ENCODE data around the gene USP31.

USP31 gene

GRCh38 chr16:23064639-23065038 is 84.6 kb downstream of the USP31 start:
- no peak for DNase-seq (ENCODE audit: low read depth in 3 of 3)

GRCh38 chr16:23062524-23062923 is 86.7 kb downstream of the USP31 start:
- no peak for DNase-seq (ENCODE audit: low read depth in 3 of 3)

DNA sequence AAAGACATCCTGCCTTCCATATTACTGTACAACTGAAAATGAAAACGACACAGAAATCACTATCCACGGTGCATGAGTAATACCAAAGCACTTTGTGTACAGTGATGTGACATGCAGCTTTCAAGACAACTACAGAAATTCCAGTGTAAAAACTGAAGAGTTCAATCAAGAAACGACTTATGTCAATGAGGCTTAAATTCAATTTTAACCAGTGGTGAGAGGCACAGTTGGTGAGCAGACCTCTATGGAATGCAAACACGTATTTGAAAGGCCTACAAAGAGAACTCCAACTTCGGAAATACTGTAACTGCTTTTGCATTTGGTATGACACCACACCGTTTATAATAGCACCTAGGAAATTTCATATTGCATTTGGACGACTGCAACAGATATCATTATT is 87.6 kb downstream of the USP31 start:
- DNase-seq (ENCODE audit: low read depth in 3 of 3) = no peak

- DNase-seq (ENCODE audit: low read depth in 3 of 3) = peak; percentile 11 to 44 (median 42)
Observed at GRCh38 chr16:23060458-23061320, 88.6 kb downstream of the USP31 start.

DNA sequence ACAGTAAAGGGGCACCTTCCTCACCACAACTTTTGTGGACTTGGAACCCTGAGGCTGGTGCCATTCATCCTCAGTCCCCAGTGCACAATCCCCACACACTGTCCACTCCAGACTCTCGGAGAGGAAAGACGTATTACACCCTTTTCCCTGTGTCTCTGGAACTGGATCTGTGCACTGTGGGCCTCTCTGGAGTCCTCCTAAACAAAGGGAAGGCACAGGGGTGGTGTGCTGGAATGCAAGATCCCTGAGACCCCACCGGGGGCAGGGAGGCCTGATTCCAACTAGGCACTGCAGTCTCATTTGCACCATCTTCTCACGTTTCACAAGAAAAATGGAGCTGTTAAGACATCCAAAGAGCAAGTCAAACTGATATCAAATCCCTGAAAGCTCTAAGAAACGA is 89.8 kb downstream of the USP31 start:
- no peak for DNase-seq (ENCODE audit: low read depth in 3 of 3)

DNA sequence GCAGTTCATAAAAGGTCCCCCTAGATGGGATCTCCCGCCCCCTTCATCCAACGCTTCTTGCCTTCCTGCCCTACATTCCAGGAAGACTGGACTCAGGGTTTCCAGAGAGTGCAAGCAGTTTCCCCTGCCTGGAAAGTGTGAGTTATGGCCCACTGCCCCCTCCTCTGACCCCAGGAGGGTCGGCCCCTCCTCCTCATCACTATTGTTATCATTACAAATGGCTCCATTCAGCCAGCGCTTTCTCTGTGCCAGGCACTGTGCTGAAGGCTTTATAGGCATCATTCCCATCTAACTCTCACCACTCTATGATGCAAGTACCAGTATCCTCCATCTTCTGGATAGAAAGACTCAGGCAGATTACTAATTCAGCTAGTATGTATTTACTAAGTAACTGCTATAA is 90.7 kb downstream of the USP31 start:
- DNase-seq (ENCODE audit: low read depth in 3 of 3) = no peak

DNA sequence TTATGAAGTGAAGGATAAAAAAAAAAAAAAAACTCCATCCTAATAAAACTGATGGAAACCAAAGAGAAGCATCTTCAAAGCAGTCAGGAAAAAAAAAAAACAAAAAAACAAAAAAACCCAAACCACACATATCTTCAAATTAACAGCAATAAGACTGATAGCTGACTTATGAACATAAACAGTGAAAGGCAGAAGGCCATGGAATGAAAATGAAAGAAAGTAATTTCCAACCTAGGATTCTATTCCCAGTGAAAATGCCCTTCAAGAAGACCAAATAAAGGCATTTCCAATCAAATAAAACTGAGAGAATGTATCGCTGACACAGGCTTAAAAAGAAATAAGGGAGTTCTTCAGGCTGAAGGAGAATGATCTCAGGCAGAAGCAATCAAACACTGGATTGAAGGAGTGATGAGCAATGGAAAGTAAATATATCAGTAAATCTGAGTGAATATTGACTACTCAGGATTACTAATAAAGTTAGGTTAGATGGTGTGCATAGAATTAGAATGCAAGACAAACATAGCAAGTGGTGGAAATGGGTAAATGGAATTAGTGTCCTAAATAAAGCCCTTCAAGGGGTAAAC is 92.1 kb downstream of the USP31 start:
- DNase-seq (ENCODE audit: low read depth in 3 of 3) = no peak

DNA sequence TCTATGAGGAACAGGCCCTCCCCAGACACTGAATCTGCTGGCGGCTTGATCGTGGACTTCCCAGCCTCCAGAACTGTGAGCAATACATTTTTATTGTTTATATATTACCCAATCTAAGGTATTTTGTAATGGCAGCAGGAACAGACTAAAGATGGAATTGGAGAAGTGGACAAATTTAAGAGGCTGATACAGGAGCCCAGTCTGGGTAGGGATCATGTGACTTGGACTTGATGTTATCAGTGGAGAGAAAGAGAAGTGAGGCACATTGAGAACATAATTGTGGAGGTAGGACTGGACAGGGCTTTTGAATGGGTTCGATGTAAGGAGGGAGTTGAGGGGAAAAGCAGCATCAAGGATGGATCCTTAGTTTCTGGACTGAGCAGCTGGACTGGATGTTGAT is 93.8 kb downstream of the USP31 start:
- DNase-seq (ENCODE audit: low read depth in 3 of 3) = no peak

- DNase-seq (ENCODE audit: low read depth in 3 of 3) = no peak
Observed at GRCh38 chr16:23052908-23053580, 96.2 kb downstream of the USP31 start.

DNA sequence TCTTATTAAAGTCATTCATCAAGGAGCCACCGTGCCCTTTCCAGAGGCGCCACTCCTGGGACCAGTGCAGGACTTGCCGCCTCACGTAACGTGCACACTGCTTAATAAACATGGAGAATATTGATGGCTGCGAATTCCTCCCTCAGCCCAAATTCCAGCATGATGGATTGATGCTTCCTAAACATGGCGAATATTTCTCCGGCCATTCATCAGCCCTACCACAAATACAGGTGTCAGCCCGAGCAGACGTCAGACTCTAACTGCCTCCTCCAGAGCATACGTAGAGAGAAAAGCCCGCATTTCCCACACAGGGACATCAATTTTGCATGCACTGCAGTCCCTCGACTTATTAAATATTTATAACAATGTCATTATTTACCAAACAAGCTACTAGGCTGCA is 97.0 kb downstream of the USP31 start:
- no peak for DNase-seq (ENCODE audit: low read depth in 3 of 3)

DNA sequence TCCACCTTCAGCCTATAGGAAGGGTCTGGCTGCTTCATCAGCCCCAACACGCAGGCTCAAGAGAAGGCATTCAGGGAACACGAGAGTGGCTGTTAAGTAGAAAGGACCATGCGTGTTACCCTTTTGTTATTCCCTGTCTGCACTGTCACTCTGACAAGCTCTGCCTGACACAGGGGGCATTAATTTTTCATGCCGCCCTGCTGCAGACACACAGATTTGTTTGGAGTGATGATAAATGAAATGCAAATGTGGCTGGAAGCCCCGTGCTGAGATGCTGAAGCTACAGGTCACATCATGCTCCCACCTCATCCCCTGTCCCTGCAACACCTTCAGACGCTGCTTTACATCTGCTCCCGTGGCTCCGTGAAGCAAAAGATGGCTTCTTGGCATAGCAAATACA is 97.7 kb downstream of the USP31 start:
- DNase-seq (ENCODE audit: low read depth in 3 of 3) = no peak

GRCh38 chr16:23048164-23048563 is 101.1 kb downstream of the USP31 start:
- DNase-seq (ENCODE audit: low read depth in 3 of 3) = no peak

DNA sequence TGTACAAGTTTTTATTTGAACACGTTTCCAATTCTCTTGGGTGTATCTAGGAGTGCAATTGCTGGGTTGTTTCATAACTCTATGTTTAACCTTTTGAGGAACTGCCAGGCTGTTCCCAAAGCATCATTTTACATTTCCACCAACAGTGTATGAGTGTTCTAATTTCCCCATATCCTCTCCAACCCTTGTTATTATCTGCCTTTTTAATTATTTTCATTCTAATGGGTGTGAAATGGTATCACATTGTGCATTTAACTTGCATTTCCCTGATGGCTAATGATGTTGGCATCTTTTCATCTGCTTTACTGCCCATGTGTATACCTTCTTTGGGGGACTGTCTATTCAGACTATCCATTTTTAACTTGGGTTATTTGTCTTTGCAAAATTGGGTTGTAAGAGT is 104.2 kb downstream of the USP31 start:
- DNase-seq (ENCODE audit: low read depth in 3 of 3) = no peak

GRCh38 chr16:23040246-23040645 is 109.0 kb downstream of the USP31 start:
- no peak for DNase-seq (ENCODE audit: low read depth in 3 of 3)

- DNase-seq (ENCODE audit: low read depth in 3 of 3) = no peak
Observed at GRCh38 chr16:23039118-23039517, 110.1 kb downstream of the USP31 start.

GRCh38 chr16:23035240-23035639 is 114.0 kb downstream of the USP31 start:
- DNase-seq (ENCODE audit: low read depth in 3 of 3) = no peak

DNA sequence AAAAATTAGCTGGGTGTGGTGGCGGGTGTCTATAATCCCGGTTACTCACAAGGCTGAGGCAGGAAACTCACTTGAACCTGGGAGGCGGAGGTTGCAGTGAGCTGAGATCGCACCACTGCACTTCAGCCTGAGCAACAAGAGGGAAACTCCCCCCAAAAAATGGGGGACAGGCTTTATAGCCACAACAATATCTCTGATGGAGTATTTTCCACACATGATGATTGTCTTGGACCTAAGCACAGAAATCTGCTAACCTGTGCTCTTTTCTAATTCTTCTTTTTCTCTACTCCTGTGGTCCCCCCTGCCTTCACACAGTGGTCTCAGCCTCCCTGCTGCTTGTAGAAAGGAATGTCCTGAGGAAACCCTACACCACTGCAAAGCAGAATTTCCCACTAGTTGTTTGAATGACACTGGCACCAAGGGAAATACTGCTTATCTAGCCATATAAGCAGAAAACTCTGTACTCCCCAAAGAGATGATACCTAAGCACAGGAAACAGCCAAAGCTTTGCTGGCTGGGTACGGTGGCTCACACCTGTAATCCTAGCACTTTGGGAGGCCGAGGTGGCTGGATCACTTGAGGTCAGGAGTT is 117.6 kb downstream of the USP31 start:
- DNase-seq (ENCODE audit: low read depth in 3 of 3) = no peak

GRCh38 chr16:23029733-23030420 is 119.4 kb downstream of the USP31 start:
- no peak for DNase-seq (ENCODE audit: low read depth in 3 of 3)

DNA sequence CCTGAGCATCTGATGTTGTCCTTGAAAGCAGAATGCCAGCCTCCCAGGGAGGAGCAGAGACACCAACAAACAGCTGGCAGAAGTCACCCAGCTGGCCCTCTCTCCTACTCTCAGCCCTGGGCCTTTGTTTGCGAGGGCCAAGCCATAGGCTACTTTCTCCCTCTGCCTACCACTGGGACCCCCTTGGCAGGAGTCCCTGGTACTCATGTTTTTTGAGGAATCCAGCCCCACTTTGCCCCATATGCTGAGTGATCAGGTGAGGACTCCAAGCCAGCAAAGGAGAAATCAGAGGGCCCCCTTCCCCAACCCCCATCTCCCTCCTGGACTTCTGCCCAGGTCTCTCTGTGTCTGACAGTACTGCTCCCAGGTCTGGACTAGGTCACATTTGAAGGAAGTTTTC is 121.9 kb downstream of the USP31 start:
- no peak for DNase-seq (ENCODE audit: low read depth in 3 of 3)

GRCh38 chr16:23026784-23027362 is 122.4 kb downstream of the USP31 start:
- no peak for DNase-seq (ENCODE audit: low read depth in 3 of 3)

- no peak for DNase-seq (ENCODE audit: low read depth in 3 of 3)
Observed at GRCh38 chr16:23025692-23026307, 123.5 kb downstream of the USP31 start.

Data from stimulated activated CD4-positive, alpha-beta T cell treated with anti-CD3 and anti-CD28 coated beads, TNF-alpha, amount 100 ng/mL, for 48 hours (primary cell).